ENCODE measurements around the gene KRT81.
"Not testable (repeated sequence)": the region's sequence is repeated elsewhere in the genome, so short reads cannot be mapped to it uniquely, and the experiment has no call there.

KRT81 gene

GRCh38 chr12:52252175-52252615 lies 39.1 kb downstream of the KRT81 start:
- DNase-seq = not testable (repeated sequence)

- DNase-seq = no peak
Observed at GRCh38 chr12:52251367-52252051, 39.8 kb downstream of the KRT81 start.

DNA sequence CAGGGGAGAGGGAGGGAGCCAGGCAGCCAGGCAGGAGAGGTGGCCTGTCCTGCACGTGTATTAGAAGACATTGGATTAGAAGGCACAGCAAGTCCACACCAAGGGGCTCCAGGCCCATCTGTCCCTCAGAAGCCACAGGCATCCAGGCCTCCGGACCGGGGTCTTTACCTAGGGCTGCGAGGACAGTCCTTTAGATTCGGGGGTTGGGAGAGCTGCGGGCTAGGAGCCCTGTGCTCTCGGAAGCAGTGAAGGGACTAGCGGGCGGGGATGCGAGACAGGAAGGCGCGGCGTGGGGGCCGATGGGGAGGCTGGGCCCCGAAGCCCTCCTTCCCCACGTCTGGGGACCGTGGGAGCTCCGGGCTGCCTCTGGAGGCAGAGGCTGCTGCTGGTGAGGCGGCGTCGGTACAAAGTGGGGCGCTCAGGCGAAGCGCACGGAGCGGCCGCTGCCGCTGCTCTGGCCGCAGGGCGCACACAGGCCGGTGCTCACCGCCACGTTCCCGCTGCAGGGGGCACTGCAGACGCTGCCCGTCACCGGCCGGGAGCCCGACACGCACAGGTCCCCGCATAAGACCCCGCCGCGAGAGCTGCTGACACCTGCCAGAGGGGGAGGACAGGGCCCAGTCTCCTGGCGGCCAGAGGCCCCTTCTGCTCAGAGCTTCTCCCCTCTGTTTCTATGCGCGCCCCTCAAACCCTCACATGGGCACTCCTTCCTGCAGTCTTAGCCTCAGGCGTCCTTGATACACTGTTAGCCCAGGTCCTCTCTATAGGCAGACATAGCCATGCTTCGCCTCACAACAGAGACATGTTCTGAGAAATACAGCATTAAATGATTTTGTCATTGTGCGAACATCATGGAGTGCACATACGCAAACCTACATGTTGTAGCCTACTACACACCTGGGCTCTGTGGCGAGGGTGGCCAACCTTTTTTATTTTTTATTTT lies 41.0 kb downstream of the KRT81 start:
- DNase-seq = no peak

DNA sequence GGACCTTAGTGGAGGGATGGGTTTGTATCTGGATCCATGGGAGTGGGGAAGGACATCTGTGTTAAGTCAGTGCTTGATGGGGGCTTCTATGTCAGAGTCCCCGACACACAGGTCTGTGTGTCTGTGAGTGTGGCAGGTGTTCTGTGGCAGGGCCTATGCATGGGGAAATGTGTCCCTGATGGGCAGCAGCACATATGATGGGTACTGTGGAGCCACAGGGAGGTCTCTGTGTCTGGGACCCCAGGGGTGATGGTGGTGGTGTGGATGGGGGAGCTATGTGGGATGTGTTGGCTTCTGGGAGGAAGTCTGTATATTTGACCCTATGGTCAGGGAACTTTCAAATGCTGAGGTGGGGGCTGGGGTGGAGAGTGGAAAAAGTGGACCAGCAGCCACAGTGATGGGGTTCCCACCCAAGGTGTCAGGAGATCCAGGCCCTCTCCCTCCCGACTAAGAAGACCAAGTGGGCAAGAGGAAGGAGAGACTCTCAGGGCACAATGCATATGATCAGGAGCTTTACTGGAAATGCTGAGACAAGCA lies 41.8 kb downstream of the KRT81 start:
- DNase-seq = no peak

DNA sequence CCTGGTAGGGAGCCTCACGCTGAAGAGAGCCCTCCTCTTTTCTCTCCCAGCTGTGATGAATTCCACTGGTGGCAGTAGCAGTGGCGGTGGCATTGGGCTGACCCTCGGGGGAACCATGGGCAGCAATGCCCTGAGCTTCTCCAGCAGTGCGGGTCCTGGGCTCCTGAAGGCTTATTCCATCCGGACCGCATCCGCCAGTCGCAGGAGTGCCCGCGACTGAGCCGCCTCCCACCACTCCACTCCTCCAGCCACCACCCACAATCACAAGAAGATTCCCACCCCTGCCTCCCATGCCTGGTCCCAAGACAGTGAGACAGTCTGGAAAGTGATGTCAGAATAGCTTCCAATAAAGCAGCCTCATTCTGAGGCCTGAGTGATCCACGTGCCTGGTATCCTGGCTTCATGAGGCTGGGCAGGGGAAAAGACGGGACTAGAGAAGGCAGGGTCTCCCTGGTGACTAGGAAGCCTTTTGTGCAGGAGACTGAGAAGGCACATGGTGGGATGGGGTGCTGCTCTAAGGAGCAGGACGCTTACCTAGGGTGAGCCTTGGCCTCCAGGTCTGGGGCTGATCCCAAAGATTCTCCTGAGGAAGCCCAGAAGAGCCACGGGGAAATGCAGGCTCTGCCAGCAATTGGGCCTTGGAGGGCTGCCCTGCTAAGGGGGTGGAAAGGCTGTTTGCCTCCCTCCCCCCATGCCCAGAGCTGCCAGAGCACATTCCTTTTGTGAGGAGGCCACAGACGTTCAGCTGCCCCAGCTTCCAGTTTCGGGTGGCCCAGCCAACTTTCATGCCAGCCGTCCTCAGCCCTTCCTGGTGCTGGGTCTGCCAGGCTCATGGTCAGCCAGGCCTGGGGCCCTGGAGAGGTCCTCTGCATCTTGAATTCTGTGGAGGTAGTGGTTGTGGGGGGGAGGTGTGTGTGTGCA lies 42.5 kb downstream of the KRT81 start:
- no peak for DNase-seq

DNA sequence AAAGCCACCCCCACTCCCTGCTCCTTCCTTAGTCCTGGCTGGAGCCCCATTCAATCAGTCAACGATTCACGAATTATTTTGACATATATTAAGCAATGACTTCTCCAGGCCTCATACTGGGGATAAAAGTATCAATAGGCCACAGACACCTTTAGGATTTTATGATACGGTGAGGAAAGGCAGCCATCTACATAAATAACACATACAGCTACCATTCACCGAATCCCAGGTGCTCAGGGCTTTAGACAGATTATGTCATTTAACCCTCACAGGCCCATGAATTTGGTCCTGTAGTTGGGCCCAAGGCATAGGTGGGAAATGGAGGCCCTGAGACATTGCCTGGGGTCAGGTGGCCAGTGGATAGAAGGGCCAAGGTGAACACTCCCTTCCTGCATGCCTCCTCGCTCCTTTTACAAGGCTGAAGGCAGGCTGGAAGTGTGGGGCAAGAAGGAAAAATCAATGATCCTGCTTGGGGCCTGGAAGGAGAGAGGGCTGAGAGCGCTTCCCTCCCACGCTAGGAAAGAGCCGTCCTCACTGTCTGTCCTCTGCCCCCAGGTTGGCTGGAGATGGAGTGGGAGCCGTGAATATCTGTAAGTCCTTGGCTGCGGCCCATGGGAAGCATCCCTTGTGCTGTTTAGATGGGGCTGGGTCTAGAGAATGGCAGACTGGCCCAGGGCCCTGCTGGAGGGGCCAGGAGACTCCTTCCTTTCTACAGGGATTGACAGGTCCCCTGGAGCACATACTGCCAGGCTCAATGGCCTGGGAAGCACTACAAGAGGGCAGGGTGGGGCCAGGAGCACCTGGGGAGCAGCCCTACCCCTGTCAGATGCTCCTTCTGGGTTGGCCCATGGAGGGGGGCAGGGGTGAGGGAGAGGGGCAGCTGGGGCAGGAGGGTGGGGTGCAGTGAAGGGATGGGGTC lies 43.5 kb downstream of the KRT81 start:
- DNase-seq = no peak

GRCh38 chr12:52246720-52247621 lies 44.4 kb downstream of the KRT81 start:
- DNase-seq = no peak

DNA sequence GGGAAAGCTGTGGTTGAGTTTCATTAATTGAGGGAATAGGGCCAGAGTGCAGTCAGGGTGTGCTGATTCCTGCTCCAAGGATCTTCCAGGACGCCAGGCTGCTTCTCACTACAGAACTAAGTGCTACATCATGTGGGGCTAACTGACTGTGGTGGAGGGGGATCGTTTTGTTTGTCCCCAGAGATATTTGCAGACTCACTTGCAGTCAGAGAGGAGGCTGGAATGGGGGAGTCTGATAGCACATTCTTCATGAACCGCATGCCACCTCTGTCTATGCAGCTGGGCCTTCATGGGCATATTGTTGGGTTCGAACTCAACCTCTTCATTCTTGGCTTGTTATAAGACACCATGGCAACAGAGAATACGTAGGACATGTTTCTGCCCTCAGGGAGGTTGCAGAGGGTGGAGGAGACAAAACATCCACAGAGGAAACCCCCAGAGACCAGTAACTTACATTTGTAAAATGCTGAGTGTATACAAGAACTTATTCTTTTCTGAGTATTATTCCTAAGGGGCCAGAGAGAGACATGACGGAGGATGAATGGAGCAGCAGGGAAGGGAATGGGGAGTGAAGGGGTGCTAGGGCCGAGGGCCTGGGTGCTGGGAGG lies 45.3 kb downstream of the KRT81 start:
- no peak for DNase-seq

- no peak for DNase-seq
Observed at GRCh38 chr12:52245259-52245961, 45.9 kb downstream of the KRT81 start.

GRCh38 chr12:52244615-52244994 lies 46.7 kb downstream of the KRT81 start:
- no peak for DNase-seq

GRCh38 chr12:52243856-52244614 lies 47.3 kb downstream of the KRT81 start:
- DNase-seq = no peak

- DNase-seq = no peak
Observed at GRCh38 chr12:52243259-52243855, 48.0 kb downstream of the KRT81 start.

DNA sequence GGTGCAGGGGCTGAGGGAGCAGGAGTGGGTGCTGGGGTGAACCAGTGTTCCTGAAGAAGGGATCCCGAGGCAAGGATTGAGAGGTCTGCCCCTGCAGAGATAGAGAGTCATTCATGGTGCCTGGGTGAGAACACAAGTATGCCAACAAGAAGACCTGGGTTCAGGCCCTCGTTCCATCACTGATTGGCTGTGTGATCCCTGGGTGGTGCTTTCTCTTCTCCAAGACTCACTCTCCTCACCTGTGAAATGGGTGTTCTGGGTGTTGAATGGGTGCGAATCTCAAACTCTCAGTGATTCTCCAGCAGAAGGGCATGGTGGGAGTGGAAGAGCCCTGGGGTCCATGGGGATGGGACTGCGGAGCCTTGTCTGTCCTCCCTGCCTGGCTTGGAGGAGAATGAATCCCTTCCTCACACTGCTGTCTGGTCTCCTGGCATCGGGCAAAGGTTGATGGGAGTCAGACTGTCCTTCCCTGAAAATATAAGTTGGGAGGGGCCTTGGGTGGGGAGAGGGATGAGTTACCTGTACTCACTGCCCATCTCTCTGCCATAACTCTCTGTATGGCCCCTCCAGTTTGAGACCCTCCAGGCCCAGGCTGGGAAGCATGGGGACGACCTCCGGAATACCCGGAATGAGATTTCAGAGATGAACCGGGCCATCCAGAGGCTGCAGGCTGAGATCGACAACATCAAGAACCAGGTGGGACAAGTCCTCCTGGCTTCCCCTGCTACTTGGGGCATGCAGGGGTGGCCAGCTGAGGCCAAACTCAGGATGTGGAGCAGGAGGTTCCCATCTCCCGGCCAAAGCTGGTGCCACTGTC lies 48.7 kb downstream of the KRT81 start:
- no peak for DNase-seq

DNA sequence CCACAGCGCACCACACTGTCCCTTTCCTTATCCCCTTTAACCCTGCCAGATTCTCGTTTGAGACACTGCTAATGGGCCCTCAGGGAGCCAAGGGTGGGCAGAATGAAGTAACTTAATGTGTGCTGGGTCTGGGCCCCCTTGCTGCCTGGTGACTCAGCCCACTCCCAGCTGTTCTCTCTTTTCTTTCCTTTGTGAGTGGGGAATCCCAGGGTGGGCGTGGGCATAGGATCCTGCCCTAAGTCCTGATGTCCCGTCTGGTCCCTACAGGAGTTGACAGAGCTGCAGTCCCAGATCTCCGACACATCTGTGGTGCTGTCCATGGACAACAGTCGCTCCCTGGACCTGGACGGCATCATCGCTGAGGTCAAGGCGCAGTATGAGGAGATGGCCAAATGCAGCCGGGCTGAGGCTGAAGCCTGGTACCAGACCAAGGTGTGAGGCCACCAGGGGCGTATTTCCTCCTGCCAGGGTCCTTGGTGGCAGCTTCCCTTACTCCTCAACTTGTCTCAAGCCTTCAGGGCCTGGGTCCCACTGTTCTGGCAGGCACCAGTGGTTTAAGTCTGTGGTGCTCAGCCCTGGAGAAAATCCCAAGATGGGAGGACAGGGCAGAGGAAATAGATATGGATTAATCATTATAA lies 50.0 kb downstream of the KRT81 start:
- DNase-seq = no peak

DNA sequence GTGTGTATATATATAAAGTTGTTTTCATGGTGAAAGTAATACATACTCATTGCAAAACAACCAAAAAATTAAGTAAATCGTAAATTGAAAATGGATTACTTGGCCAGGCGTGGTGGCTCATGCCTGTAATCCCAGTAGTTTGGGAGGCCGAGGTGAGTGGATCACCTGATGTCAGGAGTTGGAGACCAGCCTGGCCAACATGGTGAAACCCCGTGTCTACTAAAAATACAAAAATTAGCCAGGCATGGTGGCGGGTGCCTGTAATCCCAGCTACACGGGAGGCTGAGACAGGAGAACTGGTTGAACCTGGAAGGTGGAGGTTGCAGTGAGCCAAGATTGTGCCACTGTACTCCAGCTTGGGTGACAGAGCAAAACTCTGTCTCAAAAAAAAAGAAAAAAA lies 51.1 kb downstream of the KRT81 start:
- not testable (repeated sequence) for DNase-seq

DNA sequence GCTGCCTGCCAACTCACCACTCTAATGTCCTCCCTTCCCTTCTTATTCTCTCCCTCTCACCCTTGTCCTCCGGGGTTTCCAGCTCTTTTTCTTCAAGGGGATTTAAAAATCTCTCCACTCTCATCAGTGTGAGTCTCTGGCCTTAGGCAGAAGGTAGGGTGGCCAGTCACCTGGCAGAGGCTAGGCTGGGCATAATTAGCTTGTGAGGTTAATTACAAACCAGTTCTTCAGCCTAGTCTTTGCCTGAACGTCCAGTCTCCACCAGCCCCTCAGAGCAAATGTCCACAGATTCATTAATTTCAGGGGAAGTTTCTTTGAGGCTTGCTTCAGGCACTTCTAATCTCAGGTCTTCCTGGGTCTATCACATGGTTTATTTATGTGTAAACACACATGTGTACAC lies 51.6 kb downstream of the KRT81 start:
- no peak for DNase-seq

Measured in stimulated activated naive CD4-positive, alpha-beta T cell (primary cell).